GM23338 (cell line): ENCODE measurements around the gene MYBPC2. TPM values are rescaled to one million over a fixed set of nuclear protein-coding genes. Genes with fewer than 3 reads are reported as not detected.
A peak's percentile ranks its signal among the peaks of the same experiment; 100 is the strongest.

Experiments
- ATAC-seq: fragments of 200-7000 bp; cut with Tn5 transposase; 3 replicates; pipeline ENCODE4 v1.9.1; 2020
- DNase-seq: peaks from one replicate; pipeline ENCODE4 v3.0.0-alpha.2; 2015; ENCODE audit warnings: low spot score
- H2AFZ ChIP-seq: fragments of 200-600 bp; sonication (generic); 2 replicates; pipeline ENCODE4 v1.8.0; 2016; ENCODE audit warnings: antibody characterized with exemption, mild to moderate bottlenecking, moderate library complexity
- H3F3A ChIP-seq: fragments of 200-600 bp; sonication (generic); replicated peaks from 2 replicates; pipeline ENCODE4 v1.8.0; 2017; ENCODE audit warnings: antibody characterized with exemption, mixed run types, low read depth
- H3K27ac ChIP-seq: fragments of 200-600 bp; sonication (generic); 2 replicates; pipeline ENCODE4 v1.6.1; 2016; ENCODE audit warnings: low read depth
- H3K27me3 ChIP-seq: fragments of 200-600 bp; sonication (generic); 2 replicates; pipeline ENCODE4 v1.8.0; 2016; ENCODE audit warnings: mild to moderate bottlenecking, mixed run types, moderate library complexity; ENCODE audit not compliant: insufficient read depth
- H3K36me3 ChIP-seq: fragments of 200-600 bp; sonication (generic); 2 replicates; pipeline ENCODE4 v1.8.0; 2016; ENCODE audit warnings: mild to moderate bottlenecking; ENCODE audit not compliant: insufficient read depth
- H3K4me1 ChIP-seq: fragments of 200-600 bp; sonication (generic); 2 replicates; pipeline ENCODE4 v1.8.0; 2016; ENCODE audit warnings: mild to moderate bottlenecking, moderate library complexity; ENCODE audit not compliant: insufficient read depth
- H3K4me2 ChIP-seq: fragments of 200-600 bp; sonication (generic); 2 replicates; pipeline ENCODE4 v1.7.1; 2017; ENCODE audit warnings: mixed run types
- H3K4me3 ChIP-seq: fragments of 200-600 bp; sonication (generic); 2 replicates; pipeline ENCODE4 v1.6.1; 2016; ENCODE audit warnings: mixed run types
- H3K79me2 ChIP-seq: fragments of 200-600 bp; sonication (generic); replicated peaks from 2 replicates; pipeline ENCODE4 v1.8.0; 2017; ENCODE audit warnings: mild to moderate bottlenecking; ENCODE audit not compliant: insufficient read depth
- H3K9me2 ChIP-seq: fragments of 200-600 bp; sonication (generic); 2 replicates; pipeline ENCODE4 v1.8.0; 2017; ENCODE audit not compliant: insufficient read depth
- H4K20me1 ChIP-seq: fragments of 200-600 bp; sonication (generic); replicated peaks from 2 replicates; pipeline ENCODE4 v1.8.0; 2017; ENCODE audit warnings: mild to moderate bottlenecking; ENCODE audit not compliant: insufficient read depth
- H3K27ac Mint-ChIP-seq: 2 replicates; pipeline ENCODE4 v1.8.0; 2020; ENCODE audit warnings: inconsistent platforms, mild to moderate bottlenecking, moderate library complexity, mixed read lengths
- H3K27me3 Mint-ChIP-seq: 3 replicates; pipeline ENCODE4 v1.8.0; 2022; ENCODE audit warnings: low read depth, mild to moderate bottlenecking, moderate library complexity, mixed read lengths, inconsistent platforms; ENCODE audit not compliant: insufficient read depth, poor library complexity
- H3K36me3 Mint-ChIP-seq: 3 replicates; pipeline ENCODE4 v1.8.0; 2021; ENCODE audit warnings: low read depth, mild to moderate bottlenecking, inconsistent platforms, moderate library complexity, mixed read lengths
- H3K4me1 Mint-ChIP-seq: 3 replicates; pipeline ENCODE4 v1.8.0; 2020; ENCODE audit warnings: mild to moderate bottlenecking, inconsistent platforms, mixed read lengths
- H3K4me3 Mint-ChIP-seq: 3 replicates; pipeline ENCODE4 v1.8.0; 2021; ENCODE audit warnings: moderate library complexity, mild to moderate bottlenecking, inconsistent platforms, mixed read lengths
- H3K9me3 Mint-ChIP-seq: 3 replicates; pipeline ENCODE4 v1.8.0; 2020; ENCODE audit warnings: moderate library complexity, mild to moderate bottlenecking, inconsistent platforms, mixed read lengths
- CREB1 ChIP-seq: fragments of 250-450 bp; sonication (Bioruptor Pico); IDR thresholded peaks from 2 replicates; pipeline ENCODE4 v1.5.0; 2020; ENCODE audit warnings: low read depth, mild to moderate bottlenecking, moderate library complexity
- NANOG ChIP-seq: IDR thresholded peaks from 2 replicates; pipeline ENCODE4 v1.6.1; 2016; ENCODE audit warnings: antibody characterized with exemption, borderline replicate concordance
- STAT1 ChIP-seq: IDR thresholded peaks from one replicate; pipeline ENCODE4 v1.6.1; 2016; ENCODE audit warnings: antibody characterized with exemption; ENCODE audit not compliant: unreplicated experiment
- polyA plus RNA-seq: library from polyadenylated mRNA; unstranded; fragments of >200 nt; fragmentation: Nextera tagmentation; extraction: Ambion mirVana; gene quantifications from 2 replicates; pipeline ENCODE4 v1.2.1, GENCODE V29; 2016
- total RNA-seq: library from RNA; depleted of rRNA; stranded (reverse); fragments of >200 nt; shearing (Covaris generic); gene quantifications from 2 replicates; pipeline ENCODE4 v1.2.3, GENCODE V29; 2014
- TF ChIP-seq, protein P1 (sequence below), 2 experiments: fragments of 200-600 bp in 1 of 2; sonication (generic) in 1 of 2; conservative IDR thresholded peaks; 2 replicates each; pipeline versions ENCODE4 v1.5.1 to v1.6.1; 2016 to 2017; ENCODE audit warnings: antibody characterized with exemption in 2 of 2, low read depth in 2 of 2, mild to moderate bottlenecking in 2 of 2, moderate library complexity in 1 of 2

MYBPC2 gene
- total and polyA plus RNA-seq, 2 experiments from 2014 or later: 4.2 to 5.9 TPM

DNA sequence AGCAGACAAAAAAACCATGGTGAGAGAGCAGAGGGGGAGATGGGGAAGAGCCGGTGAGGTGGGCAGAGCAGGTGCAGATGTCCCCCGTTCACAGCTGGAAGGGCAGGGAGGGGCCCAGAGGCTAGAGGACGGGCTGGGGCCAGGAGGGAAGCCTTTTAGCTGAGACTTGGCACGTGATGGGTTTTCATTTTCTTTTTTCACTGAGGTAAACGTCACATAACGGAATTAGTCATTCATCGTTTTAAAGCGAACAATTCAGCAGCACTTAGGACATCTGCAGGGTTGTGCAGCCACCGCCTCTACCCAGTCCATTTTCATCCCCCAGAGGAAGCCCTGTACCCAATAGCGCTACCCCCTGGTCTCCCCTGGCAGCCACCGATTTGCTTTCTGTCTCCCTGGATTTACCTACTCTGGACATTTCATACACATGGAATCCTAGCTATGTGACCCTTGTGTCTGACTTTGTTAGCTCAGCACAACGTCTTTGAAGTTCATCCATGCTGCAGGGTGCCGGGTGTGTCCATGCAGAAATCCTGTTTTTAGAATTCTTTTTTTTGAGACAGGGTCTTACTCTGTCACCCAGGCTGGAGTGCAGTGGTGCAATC is 27.6 kb downstream of the MYBPC2 start:
- H3K36me3 ChIP-seq: no peaks in the 10 kb centered on the region
- peaks cover 36% of the 10 kb centered on the region for H3K36me3 Mint-ChIP-seq
- H3K4me1 ChIP-seq: no peaks in the 10 kb centered on the region
- no peaks in the 10 kb centered on the region for H3F3A ChIP-seq
- H3K27me3 Mint-ChIP-seq: peaks cover 14% of the 10 kb centered on the region
- TF ChIP-seq STAT1: no peak
- TF ChIP-seq, protein P1, sequence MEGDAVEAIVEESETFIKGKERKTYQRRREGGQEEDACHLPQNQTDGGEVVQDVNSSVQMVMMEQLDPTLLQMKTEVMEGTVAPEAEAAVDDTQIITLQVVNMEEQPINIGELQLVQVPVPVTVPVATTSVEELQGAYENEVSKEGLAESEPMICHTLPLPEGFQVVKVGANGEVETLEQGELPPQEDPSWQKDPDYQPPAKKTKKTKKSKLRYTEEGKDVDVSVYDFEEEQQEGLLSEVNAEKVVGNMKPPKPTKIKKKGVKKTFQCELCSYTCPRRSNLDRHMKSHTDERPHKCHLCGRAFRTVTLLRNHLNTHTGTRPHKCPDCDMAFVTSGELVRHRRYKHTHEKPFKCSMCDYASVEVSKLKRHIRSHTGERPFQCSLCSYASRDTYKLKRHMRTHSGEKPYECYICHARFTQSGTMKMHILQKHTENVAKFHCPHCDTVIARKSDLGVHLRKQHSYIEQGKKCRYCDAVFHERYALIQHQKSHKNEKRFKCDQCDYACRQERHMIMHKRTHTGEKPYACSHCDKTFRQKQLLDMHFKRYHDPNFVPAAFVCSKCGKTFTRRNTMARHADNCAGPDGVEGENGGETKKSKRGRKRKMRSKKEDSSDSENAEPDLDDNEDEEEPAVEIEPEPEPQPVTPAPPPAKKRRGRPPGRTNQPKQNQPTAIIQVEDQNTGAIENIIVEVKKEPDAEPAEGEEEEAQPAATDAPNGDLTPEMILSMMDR (conservative IDR thresholded peaks at IDR 0.05; ENCODE audit: low read depth in 2 of 2): peak; percentile 12 to 44; a peak in 2 of 4 replicates
- H3K4me3 ChIP-seq: no peak overlapping the region
- H2AFZ ChIP-seq: no peak overlapping the region; the same call in 1 of the 2 replicates
- ATAC-seq: no peak
- peak; percentile 25 for DNase-seq
- H3K27ac Mint-ChIP-seq: no peak overlapping the region
- no peaks in the 10 kb centered on the region for H3K4me1 Mint-ChIP-seq
- 0 out of 2 replicates have a peak, but pooled peaks cover 3% of the 10 kb centered on the region for H3K9me2 ChIP-seq
- no peaks in the 10 kb centered on the region for H3K79me2 ChIP-seq
- H3K4me2 ChIP-seq: no peak overlapping the region
- no peak overlapping the region for H3K27ac ChIP-seq
- H3K9me3 Mint-ChIP-seq: peaks cover 87% of the 10 kb centered on the region
- no peaks in the 10 kb centered on the region for H3K27me3 ChIP-seq
- no peak overlapping the region for H3K4me3 Mint-ChIP-seq
- H4K20me1 ChIP-seq: no peaks in the 10 kb centered on the region

DNA sequence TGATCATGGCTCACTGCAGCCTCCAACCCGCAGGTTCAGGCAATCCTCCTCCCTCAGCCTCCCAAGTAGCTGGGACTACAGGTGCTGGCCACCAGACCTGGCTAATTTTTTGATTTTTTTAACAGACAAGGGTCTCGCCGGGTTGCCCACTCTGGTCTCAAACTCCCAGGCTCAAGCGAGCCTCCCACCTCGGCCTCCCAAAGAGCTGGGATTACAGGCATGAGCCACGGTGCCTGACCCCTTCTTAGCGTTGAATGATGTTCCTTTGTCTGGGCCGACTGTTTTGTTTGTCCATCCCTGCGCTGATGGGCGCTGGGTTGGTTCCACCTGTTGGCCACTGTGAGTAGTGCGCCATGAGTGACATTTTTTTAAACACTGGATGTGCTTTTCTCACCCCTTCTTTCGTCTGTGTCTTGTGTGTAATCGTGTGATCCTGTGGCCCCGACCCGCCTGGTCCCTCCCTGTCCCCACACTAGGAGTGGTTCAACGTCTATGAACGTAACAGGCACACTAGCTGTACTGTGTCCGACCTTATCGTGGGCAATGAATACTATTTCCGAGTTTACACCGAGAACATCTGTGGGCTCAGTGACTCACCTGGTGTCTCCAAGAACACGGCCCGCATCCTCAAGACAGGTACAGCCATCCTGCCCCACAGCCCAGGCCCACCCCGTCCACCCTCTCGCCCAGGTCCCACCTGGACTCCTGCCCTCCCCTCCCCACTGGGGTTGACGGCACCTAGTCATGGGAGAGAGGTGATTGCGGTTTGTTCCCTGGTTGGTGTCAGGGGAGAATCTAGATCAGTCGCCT is 28.6 kb downstream of the MYBPC2 start:
- ATAC-seq (peak; percentile 93), DNase-seq (peak; percentile 86)
- Mint-ChIP-seq H3K27me3 (peaks cover 12% of the 10 kb centered on the region), H3K9me3 (peaks cover 87% of the 10 kb centered on the region), H3K27ac (no peak overlapping the region), H3K4me3 (no peak overlapping the region; the same call in 2 of the 3 replicates), H3K4me1 (no peaks in the 10 kb centered on the region), H3K36me3 (peaks cover 27% of the 10 kb centered on the region)
- Histone ChIP-seq H3K36me3 (no peaks in the 10 kb centered on the region), H3K27ac (no peak overlapping the region), H3K4me2 (no peak overlapping the region), H4K20me1 (no peaks in the 10 kb centered on the region), H3K4me3 (no peak overlapping the region), H3K79me2 (no peaks in the 10 kb centered on the region), H3K9me2 (no peaks in the 10 kb centered on the region), H2AFZ (no peak overlapping the region), H3K4me1 (0 out of 2 replicates have a peak, but pooled peaks cover 3% of the 10 kb centered on the region), H3F3A (no peaks in the 10 kb centered on the region), H3K27me3 (no peaks in the 10 kb centered on the region)
- TF ChIP-seq, protein P1 (conservative IDR thresholded peaks at IDR 0.05; ENCODE audit: low read depth in 2 of 2): peak; percentile 76 to 97
- no peak for TF ChIP-seq CREB1
- TF ChIP-seq NANOG: no peak
